ENCODE data around the gene POLR2F. TPM values are rescaled to one million over a fixed set of nuclear protein-coding genes. Genes with fewer than 3 reads are reported as not detected.

Gene POLR2F
- total and polyA plus RNA-seq, 2 donors = 82.4 to 88.0 TPM

DNA sequence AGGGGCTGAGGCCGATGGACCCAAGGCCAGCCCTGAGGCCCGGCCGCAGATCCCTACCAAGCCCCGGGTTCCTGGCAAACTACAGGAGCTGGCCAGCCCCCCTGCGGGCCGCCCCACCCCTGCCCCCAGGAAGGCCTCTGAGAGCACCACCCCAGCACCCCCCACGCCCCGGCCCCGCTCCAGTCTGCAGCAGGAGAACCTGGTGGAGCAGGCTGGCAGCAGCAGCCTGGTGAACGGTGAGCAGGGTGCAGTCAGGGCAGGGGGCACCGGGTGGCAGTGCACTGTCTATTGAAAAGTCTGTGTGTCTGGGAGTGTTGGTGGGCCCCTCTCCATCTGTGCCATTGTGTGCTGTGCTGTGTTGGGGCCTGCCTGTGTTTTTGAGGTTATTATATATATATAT, 31.3 kb upstream of the POLR2F start:
- H3K9me3 ChIP-seq (ENCODE audit: control insufficient read depth in 2 of 2, insufficient read depth in 1 of 2, low read length in 1 of 2) = no peaks in the 10 kb centered on the region
- H3K4me3 ChIP-seq (ENCODE audit: low read length in 2 of 2) = no peak overlapping the region
- H3K27ac ChIP-seq (ENCODE audit: low read depth in 1 of 2, low read length in 1 of 2) = no peak overlapping the region
- H3K36me3 ChIP-seq (ENCODE audit: control insufficient read depth in 2 of 2, insufficient read depth in 2 of 2, low read length in 1 of 2) = peaks cover 23 to 46% of the 10 kb centered on the region in 2 donors
- H3K4me1 ChIP-seq (ENCODE audit: control insufficient read depth in 2 of 2, insufficient read depth in 2 of 2, low read length in 2 of 2) = peaks cover 0 to 3% of the 10 kb centered on the region in 2 donors
- WGBS = 97% methylated on average over 11 of the region's 11 CpGs
- no peaks in the 10 kb centered on the region for H3K27me3 ChIP-seq (ENCODE audit: control insufficient read depth in 2 of 2, insufficient read depth in 1 of 2, low read length in 1 of 2)
- no peak for DNase-seq (ENCODE audit: low read depth in 6 of 9, low spot score in 9 of 9)

DNA sequence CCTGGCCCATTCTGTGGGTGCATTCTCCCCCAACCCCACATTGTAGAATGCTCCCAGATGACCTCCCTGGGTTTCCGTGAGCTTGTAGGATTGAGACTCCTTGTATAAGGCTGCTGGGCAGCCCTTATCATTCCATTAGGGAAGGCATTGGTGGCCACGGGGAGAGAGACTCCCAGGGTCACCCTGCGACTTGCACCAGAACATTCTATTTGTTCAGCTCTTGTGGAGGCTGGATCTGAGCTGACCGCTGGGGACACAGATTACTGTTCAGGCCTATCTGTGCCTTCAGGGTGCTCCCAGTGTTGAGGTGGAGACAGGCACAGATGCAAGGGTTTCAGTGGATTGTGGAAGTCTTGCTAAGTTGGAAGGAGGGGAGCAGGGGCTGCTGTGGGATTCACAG, 29.6 kb upstream of the POLR2F start:
- 97% methylated on average over 4 of the region's 4 CpGs for WGBS
- H3K36me3 ChIP-seq (ENCODE audit: control insufficient read depth in 2 of 2, insufficient read depth in 2 of 2, low read length in 1 of 2) = peaks cover 17 to 33% of the 10 kb centered on the region in 2 donors
- no peaks in the 10 kb centered on the region for H3K9me3 ChIP-seq (ENCODE audit: control insufficient read depth in 2 of 2, insufficient read depth in 1 of 2, low read length in 1 of 2)
- no peak for DNase-seq (ENCODE audit: low read depth in 6 of 9, low spot score in 9 of 9)
- H3K4me3 ChIP-seq (ENCODE audit: low read length in 2 of 2) = no peak overlapping the region
- H3K27me3 ChIP-seq (ENCODE audit: control insufficient read depth in 2 of 2, insufficient read depth in 1 of 2, low read length in 1 of 2) = no peaks in the 10 kb centered on the region
- no peaks in the 10 kb centered on the region for H3K4me1 ChIP-seq (ENCODE audit: control insufficient read depth in 2 of 2, insufficient read depth in 2 of 2, low read length in 2 of 2)
- no peak overlapping the region for H3K27ac ChIP-seq (ENCODE audit: low read depth in 1 of 2, low read length in 1 of 2)

DNA sequence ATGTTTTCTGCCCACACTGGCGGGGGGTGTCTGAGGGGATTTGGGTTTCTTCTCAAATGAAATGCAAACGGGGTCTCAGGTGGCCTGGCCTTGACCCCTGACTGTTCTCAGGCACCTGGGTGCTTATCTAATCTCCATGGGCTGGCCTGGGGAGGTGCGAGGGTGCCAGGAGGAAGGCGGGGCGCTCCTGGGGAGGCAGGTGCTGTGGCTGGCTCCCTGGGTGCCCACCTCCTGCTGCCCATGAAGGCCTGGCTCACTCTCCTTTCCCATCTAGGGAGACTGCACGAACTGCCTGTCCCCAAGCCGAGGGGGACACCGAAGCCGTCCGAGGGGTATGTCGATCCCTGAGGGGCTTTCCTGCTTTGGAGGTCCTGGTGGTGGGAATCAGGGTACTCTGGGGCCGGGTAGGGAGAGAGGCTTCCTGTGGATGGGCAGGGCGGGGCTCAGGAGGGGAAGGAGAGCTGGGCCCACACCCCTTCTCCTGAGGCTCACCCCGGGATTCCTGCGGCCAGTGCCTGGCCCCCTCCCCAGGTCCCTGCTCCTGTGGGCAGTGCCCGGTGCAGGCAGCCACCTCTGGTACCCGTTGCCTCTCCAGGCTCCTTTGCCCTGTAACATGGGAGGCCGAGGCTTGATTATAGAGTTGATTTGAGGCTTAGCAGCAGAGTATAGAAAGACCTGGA, 29.0 kb upstream of the POLR2F start:
- H3K27ac ChIP-seq (ENCODE audit: low read depth in 1 of 2, low read length in 1 of 2) = no peak overlapping the region
- no peaks in the 10 kb centered on the region for H3K4me1 ChIP-seq (ENCODE audit: control insufficient read depth in 2 of 2, insufficient read depth in 2 of 2, low read length in 2 of 2)
- DNase-seq (ENCODE audit: low read depth in 6 of 9, low spot score in 9 of 9) = no peak
- H3K36me3 ChIP-seq (ENCODE audit: control insufficient read depth in 2 of 2, insufficient read depth in 2 of 2, low read length in 1 of 2) = peaks cover 17 to 31% of the 10 kb centered on the region in 2 donors
- 97% methylated on average over 18 of the region's 18 CpGs for WGBS
- no peak overlapping the region for H3K4me3 ChIP-seq (ENCODE audit: low read length in 2 of 2)
- H3K27me3 ChIP-seq (ENCODE audit: control insufficient read depth in 2 of 2, insufficient read depth in 1 of 2, low read length in 1 of 2) = no peaks in the 10 kb centered on the region
- no peaks in the 10 kb centered on the region for H3K9me3 ChIP-seq (ENCODE audit: control insufficient read depth in 2 of 2, insufficient read depth in 1 of 2, low read length in 1 of 2)

DNA sequence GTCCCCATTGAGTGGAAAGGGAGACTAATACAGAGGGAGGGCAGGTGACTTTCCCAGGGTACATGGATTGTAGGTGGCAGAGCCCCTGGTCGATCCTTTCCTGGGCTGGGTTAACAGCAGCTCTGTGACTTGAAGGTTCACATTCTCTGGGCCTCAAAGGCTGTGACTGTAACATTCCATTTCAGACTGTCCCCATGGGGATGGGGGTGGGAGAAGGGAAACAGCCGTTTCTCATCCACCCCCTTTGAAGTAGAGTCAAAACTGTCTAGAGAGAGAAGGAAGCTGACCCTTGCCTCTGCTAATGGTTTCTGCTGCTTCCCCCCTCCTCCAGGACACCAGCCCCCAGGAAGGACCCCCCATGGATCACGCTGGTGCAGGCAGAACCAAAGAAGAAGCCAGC, 28.2 kb upstream of the POLR2F start:
- Histone ChIP-seq H3K27ac (ENCODE audit: low read depth in 1 of 2, low read length in 1 of 2) (no peak overlapping the region), H3K36me3 (ENCODE audit: control insufficient read depth in 2 of 2, insufficient read depth in 2 of 2, low read length in 1 of 2) (peaks cover 17 to 37% of the 10 kb centered on the region in 2 donors), H3K4me1 (ENCODE audit: control insufficient read depth in 2 of 2, insufficient read depth in 2 of 2, low read length in 2 of 2) (no peaks in the 10 kb centered on the region), H3K27me3 (ENCODE audit: control insufficient read depth in 2 of 2, insufficient read depth in 1 of 2, low read length in 1 of 2) (no peaks in the 10 kb centered on the region), H3K4me3 (ENCODE audit: low read length in 2 of 2) (no peak overlapping the region), H3K9me3 (ENCODE audit: control insufficient read depth in 2 of 2, insufficient read depth in 1 of 2, low read length in 1 of 2) (no peaks in the 10 kb centered on the region)
- DNase-seq (ENCODE audit: low read depth in 6 of 9, low spot score in 9 of 9) = no peak
- WGBS = 95% methylated on average over 3 of the region's 3 CpGs

DNA sequence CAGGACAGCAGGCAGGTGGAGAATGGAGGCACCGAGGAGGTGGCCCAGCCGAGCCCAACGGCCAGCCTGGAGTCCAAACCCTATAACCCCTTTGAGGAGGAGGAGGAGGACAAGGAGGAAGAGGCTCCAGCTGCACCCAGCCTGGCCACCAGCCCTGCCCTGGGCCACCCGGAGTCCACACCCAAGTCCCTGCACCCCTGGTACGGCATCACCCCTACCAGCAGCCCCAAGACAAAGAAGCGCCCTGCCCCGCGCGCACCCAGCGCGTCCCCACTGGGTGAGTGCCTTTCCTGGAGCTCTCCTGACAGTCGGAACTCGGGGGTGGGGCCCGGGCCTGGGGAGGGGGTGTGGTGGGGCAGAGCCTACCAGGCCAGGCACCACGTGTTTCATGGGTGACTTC, 27.7 kb upstream of the POLR2F start:
- Histone ChIP-seq H3K27me3 (ENCODE audit: control insufficient read depth in 2 of 2, insufficient read depth in 1 of 2, low read length in 1 of 2) (no peaks in the 10 kb centered on the region), H3K4me3 (ENCODE audit: low read length in 2 of 2) (no peak overlapping the region), H3K27ac (ENCODE audit: low read depth in 1 of 2, low read length in 1 of 2) (no peak overlapping the region), H3K4me1 (ENCODE audit: control insufficient read depth in 2 of 2, insufficient read depth in 2 of 2, low read length in 2 of 2) (no peaks in the 10 kb centered on the region), H3K9me3 (ENCODE audit: control insufficient read depth in 2 of 2, insufficient read depth in 1 of 2, low read length in 1 of 2) (no peaks in the 10 kb centered on the region), H3K36me3 (ENCODE audit: control insufficient read depth in 2 of 2, insufficient read depth in 2 of 2, low read length in 1 of 2) (peaks cover 17 to 37% of the 10 kb centered on the region in 2 donors)
- WGBS = 93% methylated on average over 15 of the region's 15 CpGs
- no peak for DNase-seq (ENCODE audit: low read depth in 6 of 9, low spot score in 9 of 9)

DNA sequence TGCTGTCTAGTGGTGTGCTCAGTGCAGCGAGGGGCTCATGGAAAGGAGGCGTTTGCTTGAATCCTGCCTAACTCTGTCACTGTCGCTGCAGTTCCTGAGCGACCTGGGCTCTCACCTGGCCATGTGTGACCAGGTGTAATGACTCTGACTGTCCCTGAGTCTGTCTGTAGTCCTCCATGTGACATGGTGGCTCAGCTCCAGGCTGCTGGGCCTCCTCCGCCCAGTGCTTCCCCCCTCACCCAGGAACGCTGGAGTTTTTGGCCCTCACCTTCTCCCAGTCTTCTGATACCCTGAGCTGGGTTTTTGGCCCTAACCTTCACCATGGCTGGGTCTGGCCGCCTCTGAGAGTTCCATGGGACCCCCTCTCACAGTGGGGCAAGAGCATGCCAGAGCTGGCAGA, 27.1 kb upstream of the POLR2F start:
- Histone ChIP-seq H3K4me3 (ENCODE audit: low read length in 2 of 2) (no peak overlapping the region), H3K27me3 (ENCODE audit: control insufficient read depth in 2 of 2, insufficient read depth in 1 of 2, low read length in 1 of 2) (no peaks in the 10 kb centered on the region), H3K36me3 (ENCODE audit: control insufficient read depth in 2 of 2, insufficient read depth in 2 of 2, low read length in 1 of 2) (peaks cover 17 to 37% of the 10 kb centered on the region in 2 donors), H3K4me1 (ENCODE audit: control insufficient read depth in 2 of 2, insufficient read depth in 2 of 2, low read length in 2 of 2) (no peaks in the 10 kb centered on the region), H3K27ac (ENCODE audit: low read depth in 1 of 2, low read length in 1 of 2) (no peak overlapping the region), H3K9me3 (ENCODE audit: control insufficient read depth in 2 of 2, insufficient read depth in 1 of 2, low read length in 1 of 2) (no peaks in the 10 kb centered on the region)
- DNase-seq (ENCODE audit: low read depth in 6 of 9, low spot score in 9 of 9) = no peak
- 98% methylated on average over 7 of the region's 7 CpGs for WGBS

DNA sequence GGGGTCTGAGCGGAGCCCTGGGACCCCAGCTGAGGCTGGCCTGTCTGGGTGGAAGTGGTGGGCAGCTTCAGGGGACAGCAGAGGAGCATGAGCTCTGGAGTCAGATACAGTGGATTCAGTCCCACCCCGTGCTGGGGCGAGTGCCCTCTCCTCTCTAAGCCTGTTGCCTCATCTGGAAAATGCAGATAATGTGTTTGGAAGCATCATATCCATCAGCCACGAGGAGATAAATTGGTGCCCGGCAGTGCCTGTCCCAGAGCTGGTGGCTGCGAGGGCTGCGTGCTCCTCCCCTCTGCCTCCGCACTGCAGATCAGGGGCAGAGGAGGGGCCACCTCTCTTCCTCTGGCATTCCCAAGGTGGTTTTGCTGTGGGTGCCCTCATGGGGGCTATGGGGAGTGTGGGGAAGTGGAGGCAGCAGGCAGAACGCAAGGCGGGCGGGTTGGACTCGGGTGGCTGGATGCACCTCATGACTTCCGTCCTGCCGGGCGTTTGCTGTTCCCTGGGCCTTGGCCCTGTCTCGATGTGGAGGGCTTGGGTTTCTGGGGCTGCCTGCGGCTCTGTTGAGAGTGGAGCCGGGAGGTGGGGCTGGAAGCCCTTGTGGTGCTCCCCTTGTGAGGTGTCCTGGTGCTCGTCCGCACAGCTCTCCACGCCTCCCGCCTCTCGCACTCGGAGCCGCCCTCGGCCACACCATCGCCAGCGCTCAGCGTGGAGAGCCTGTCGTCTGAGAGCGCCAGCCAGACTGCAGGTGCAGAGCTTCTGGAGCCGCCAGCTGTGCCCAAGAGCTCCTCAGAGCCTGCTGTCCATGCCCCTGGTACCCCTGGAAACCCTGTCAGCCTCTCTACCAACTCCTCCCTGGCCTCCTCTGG, 26.5 kb upstream of the POLR2F start:
- DNase-seq (ENCODE audit: low read depth in 6 of 9, low spot score in 9 of 9) = no peak
- no peaks in the 10 kb centered on the region for H3K4me1 ChIP-seq (ENCODE audit: control insufficient read depth in 2 of 2, insufficient read depth in 2 of 2, low read length in 2 of 2)
- H3K36me3 ChIP-seq (ENCODE audit: control insufficient read depth in 2 of 2, insufficient read depth in 2 of 2, low read length in 1 of 2) = peaks cover 14 to 41% of the 10 kb centered on the region in 2 donors
- H3K9me3 ChIP-seq (ENCODE audit: control insufficient read depth in 2 of 2, insufficient read depth in 1 of 2, low read length in 1 of 2) = no peaks in the 10 kb centered on the region
- 97% methylated on average over 32 of the region's 32 CpGs for WGBS
- H3K27me3 ChIP-seq (ENCODE audit: control insufficient read depth in 2 of 2, insufficient read depth in 1 of 2, low read length in 1 of 2) = no peaks in the 10 kb centered on the region
- H3K4me3 ChIP-seq (ENCODE audit: low read length in 2 of 2) = no peak overlapping the region
- no peak overlapping the region for H3K27ac ChIP-seq (ENCODE audit: low read depth in 1 of 2, low read length in 1 of 2)

DNA sequence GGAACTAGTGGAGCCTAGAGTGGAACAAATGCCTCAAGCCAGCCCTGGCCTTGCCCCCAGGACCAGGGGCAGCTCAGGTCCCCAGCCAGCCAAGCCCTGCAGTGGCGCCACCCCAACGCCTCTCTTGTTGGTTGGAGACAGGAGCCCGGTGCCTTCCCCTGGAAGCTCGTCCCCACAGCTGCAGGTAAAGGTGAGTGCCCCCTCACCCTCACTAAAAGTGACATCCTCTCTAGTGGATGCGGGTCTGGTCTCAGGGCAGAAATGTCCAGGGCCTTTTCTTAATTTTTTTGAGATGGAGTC, 25.9 kb upstream of the POLR2F start:
- Histone ChIP-seq H3K36me3 (ENCODE audit: control insufficient read depth in 2 of 2, insufficient read depth in 2 of 2, low read length in 1 of 2) (peaks cover 16 to 47% of the 10 kb centered on the region in 2 donors), H3K27ac (ENCODE audit: low read depth in 1 of 2, low read length in 1 of 2) (no peak overlapping the region), H3K9me3 (ENCODE audit: control insufficient read depth in 2 of 2, insufficient read depth in 1 of 2, low read length in 1 of 2) (no peaks in the 10 kb centered on the region), H3K27me3 (ENCODE audit: control insufficient read depth in 2 of 2, insufficient read depth in 1 of 2, low read length in 1 of 2) (no peaks in the 10 kb centered on the region), H3K4me3 (ENCODE audit: low read length in 2 of 2) (no peak overlapping the region), H3K4me1 (ENCODE audit: control insufficient read depth in 2 of 2, insufficient read depth in 2 of 2, low read length in 2 of 2) (no peaks in the 10 kb centered on the region)
- DNase-seq (ENCODE audit: low read depth in 6 of 9, low spot score in 9 of 9) = no peak
- 97% methylated on average over 5 of the region's 5 CpGs for WGBS

DNA sequence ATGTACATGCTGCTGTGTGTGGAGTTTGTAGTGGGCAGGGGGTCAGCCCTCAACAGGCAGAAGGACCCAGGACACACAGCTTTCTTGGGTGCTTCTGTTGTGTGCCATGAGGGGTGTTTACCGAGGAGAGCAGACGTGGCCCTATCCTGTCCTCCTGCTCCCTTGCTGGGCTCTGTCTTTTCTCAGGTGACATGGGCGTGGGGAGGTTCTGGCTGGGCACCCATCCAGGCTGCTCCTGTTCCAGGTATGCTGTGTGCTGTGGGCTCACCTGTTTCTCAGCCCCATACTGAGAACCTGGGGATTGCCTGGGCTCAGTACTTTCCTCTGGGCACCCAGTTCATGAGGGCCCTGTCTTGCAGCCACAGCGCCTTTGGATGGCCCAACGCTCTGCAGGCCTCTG, 24.1 kb upstream of the POLR2F start:
- Histone ChIP-seq H3K4me3 (ENCODE audit: low read length in 2 of 2) (no peak overlapping the region), H3K27ac (ENCODE audit: low read depth in 1 of 2, low read length in 1 of 2) (no peak overlapping the region), H3K9me3 (ENCODE audit: control insufficient read depth in 2 of 2, insufficient read depth in 1 of 2, low read length in 1 of 2) (no peaks in the 10 kb centered on the region), H3K4me1 (ENCODE audit: control insufficient read depth in 2 of 2, insufficient read depth in 2 of 2, low read length in 2 of 2) (peaks cover 3 to 8% of the 10 kb centered on the region in 2 donors), H3K27me3 (ENCODE audit: control insufficient read depth in 2 of 2, insufficient read depth in 1 of 2, low read length in 1 of 2) (no peaks in the 10 kb centered on the region), H3K36me3 (ENCODE audit: control insufficient read depth in 2 of 2, insufficient read depth in 2 of 2, low read length in 1 of 2) (peaks cover 19 to 48% of the 10 kb centered on the region in 2 donors)
- DNase-seq (ENCODE audit: low read depth in 6 of 9, low spot score in 9 of 9) = no peak
- 98% methylated on average over 5 of the region's 5 CpGs for WGBS
